ENCODE measurements around the gene MAPKBP1. TPM values are rescaled to one million over a fixed set of nuclear protein-coding genes. Genes with fewer than 3 reads are reported as not detected.

MAPKBP1 gene
- total and polyA plus RNA-seq, 2 of the 13 experiments (the other 11 are each of a cell fraction or from before 2014, with no cell fraction given), result 3.0 to 7.3 TPM

DNA sequence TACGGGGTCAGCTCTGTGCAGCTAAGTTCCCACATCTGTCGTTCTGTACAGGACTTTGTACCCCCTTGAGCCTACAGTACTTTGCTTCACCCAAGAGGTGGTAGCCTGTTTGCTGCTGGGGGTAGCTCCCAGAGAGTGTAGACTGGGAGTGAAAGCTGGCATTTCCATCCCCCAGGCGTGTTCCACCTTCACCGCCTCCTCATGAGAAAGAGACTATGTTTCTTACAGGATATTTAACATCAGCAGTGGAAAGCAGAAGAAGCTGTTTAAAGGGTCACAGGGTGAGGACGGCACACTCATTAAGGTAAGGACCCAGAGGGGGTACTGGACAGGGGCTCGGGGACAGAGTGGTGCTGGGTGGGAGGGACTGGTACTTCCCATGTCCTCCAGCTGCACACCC lies 43.5 kb downstream of the MAPKBP1 start:
- no peak overlapping the region for H3K4me2 ChIP-seq (ENCODE audit: low read depth, low read length)
- no peak for FAIRE-seq
- ChIA-PET POLR2A (no interaction called here), CTCF (ENCODE audit: low intra/inter-chr PET ratio, low total read pairs) (no interaction called here)
- 77% methylated on average over 5 of the region's 6 CpGs for WGBS (ENCODE audit: low lambda C conversion rate)
- TF ChIP-seq KLF11 (CRISPR knock-in tag; IDR thresholded peaks at IDR 0.05) (no peak), ZNF24 (IDR thresholded peaks at IDR 0.05) (no peak), ETV6 (CRISPR knock-in tag; conservative IDR thresholded peaks at IDR 0.05) (no peak), RFX3 (CRISPR knock-in tag; IDR thresholded peaks at IDR 0.05) (no peak), MAF1 (CRISPR knock-in tag; IDR thresholded peaks at IDR 0.05; ENCODE audit: borderline replicate concordance) (no peak), ZNF30 (CRISPR knock-in tag; IDR thresholded peaks at IDR 0.05) (no peak)
- TF ChIP-seq, protein P1, sequence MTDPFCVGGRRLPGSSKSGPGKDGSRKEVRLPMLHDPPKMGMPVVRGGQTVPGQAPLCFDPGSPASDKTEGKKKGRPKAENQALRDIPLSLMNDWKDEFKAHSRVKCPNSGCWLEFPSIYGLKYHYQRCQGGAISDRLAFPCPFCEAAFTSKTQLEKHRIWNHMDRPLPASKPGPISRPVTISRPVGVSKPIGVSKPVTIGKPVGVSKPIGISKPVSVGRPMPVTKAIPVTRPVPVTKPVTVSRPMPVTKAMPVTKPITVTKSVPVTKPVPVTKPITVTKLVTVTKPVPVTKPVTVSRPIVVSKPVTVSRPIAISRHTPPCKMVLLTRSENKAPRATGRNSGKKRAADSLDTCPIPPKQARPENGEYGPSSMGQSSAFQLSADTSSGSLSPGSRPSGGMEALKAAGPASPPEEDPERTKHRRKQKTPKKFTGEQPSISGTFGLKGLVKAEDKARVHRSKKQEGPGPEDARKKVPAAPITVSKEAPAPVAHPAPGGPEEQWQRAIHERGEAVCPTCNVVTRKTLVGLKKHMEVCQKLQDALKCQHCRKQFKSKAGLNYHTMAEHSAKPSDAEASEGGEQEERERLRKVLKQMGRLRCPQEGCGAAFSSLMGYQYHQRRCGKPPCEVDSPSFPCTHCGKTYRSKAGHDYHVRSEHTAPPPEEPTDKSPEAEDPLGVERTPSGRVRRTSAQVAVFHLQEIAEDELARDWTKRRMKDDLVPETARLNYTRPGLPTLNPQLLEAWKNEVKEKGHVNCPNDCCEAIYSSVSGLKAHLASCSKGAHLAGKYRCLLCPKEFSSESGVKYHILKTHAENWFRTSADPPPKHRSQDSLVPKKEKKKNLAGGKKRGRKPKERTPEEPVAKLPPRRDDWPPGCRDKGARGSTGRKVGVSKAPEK (CRISPR knock-in tag; IDR thresholded peaks at IDR 0.05; ENCODE audit: borderline replicate concordance), result no peak
- H3K79me2 ChIP-seq (ENCODE audit: insufficient read depth, low read length), result no peaks in the 10 kb centered on the region
- no peak overlapping the region for H3K9ac ChIP-seq (ENCODE audit: insufficient read depth, low read depth, low read length)
- no peaks in the 10 kb centered on the region for H3K27me3 ChIP-seq (ENCODE audit: control insufficient read depth in 1 of 2, insufficient read depth in 2 of 2, low read length in 2 of 2)
- H2AFZ ChIP-seq (ENCODE audit: low read length), result no peak overlapping the region
- no peaks in the 10 kb centered on the region for H3K9me3 ChIP-seq (ENCODE audit: low read length)
- no TSS peak for BruUV-seq (replicated peaks)
- no peak overlapping the region for H3K27ac ChIP-seq (ENCODE audit: extremely low read length, insufficient read depth, low read length)
- ATAC-seq, result no peak
- no peak overlapping the region for H3K4me3 ChIP-seq (replicated peaks in 1 of 3; ENCODE audit: insufficient read depth in 1 of 3, low read depth in 2 of 3, low read length in 3 of 3)
- in situ Hi-C loops (cut with HindIII; ENCODE audit: extremely low pct_ligation_motif_present, low pct_unique_long_range_greater_than_20kb) (no loop called here), intact Hi-C loops (cut with micrococcal nuclease; ENCODE audit: unreplicated experiment) (no loop called here)
- peaks cover 4 to 32% of the 10 kb centered on the region in 2 experiments; a peak in 3 of 5 replicates for H3K36me3 ChIP-seq (replicated peaks in 1 of 2; ENCODE audit: control insufficient read depth in 1 of 2, insufficient read depth in 2 of 2, low read length in 2 of 2)
- H3K4me1 ChIP-seq (ENCODE audit: insufficient read depth, low read length), result no peaks in the 10 kb centered on the region
- no peaks in the 10 kb centered on the region for H4K20me1 ChIP-seq (ENCODE audit: insufficient read depth, low read length)
- no peak for DNase-seq (ENCODE audit: low spot score)
